Measurements from ENCODE around the gene MARCHF4.
A peak's percentile ranks its signal among the peaks of the same experiment; 100 is the strongest.

The MARCHF4 gene

DNA sequence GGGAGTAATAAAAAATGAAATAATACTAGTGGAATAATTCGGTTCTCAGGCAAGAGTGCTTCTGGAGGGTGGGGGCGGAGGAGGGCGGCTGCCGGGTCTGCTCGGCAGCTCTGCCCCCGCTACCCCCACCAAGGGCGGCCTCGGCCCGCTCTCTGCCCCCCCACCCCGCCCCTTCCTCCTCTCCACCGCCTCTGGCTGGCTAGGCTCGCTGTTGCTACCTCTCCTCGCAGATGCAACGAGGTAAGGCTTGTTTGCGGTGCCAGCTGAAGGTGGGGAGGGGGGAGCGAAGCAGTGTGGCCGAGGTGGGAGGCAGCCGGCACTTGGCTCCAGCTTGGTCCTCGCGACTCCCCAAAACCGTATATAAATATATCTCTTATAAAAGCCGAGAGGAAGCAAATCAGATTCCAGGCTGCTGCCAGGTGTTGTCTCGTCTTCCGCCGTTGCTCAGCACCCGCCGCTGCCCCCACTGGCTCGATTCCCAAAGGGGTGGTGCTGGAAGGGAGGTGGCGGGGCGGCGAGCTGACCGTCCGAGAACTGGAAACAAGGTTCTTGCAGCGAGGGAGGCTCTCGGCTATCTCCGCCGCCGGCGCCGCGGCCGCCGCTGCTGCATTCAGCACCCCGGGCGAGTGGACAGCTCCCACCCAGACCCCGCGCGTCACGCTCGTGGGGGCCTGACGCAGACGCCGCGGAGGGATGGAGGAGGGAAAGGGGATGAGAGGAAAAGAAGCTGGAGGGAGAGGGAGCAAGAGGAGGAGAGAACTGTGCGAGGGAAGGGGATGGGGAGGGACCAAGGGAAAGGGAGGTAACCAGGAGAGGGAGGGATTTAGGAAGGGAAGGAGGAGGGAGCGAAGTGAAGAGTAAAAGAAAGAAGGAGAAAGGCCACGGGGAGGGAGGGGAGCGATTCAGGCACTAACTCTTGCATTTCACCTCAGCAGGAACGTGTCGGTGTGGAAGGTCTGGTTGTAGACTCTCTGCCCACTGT, at the start of gene MARCHF4:
Gene MARCHF4, minus strand, starts transcription at position 763 of the 982 bp plus-strand sequence. CDS start 2,223 bp downstream, outside the sequence.
- DNase-seq (ENCODE audit: low spot score) = peak; percentile 49

DNA sequence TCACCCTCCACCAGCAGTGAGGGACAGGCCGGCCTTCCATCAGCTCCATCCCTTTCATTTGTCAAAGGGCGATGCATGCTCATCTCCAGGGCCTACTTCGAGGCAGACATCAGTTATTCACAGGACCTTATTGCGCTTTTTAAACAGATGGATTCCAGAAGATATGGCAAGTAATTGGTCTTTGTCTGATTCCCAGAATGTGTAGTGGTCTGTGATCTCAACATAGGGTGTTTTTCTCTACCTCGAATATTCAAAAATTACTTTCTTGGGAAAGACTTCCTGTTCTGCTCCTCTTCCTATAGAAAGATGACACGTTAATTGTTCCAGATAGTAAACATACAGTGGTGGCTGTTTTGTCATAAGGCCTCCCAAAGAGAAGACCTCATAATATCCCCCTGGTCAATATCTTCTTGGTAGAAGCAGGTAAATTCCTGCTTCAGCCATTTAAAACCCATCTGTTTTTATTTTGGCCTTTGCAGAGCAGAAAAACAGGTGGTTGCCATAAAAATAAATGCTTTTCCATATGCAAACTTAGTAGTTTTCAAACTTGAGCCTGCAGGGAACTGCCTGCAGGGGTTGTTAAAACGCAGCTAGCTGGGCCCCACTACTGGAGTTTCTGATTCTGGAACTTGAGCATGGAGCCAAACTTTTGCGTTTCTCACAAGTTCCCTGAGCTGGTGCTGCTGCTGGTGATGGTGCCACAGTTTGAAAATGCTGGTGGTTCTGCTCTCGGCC, 48.3 kb upstream of the MARCHF4 start:
- no peak for DNase-seq (ENCODE audit: low spot score)

- DNase-seq (ENCODE audit: low spot score) = no peak
These were observed 46.7 kb upstream of the MARCHF4 start for GRCh38 chr2:216418981-216419380.

- DNase-seq (ENCODE audit: low spot score) = no peak
These were observed 44.5 kb upstream of the MARCHF4 start for GRCh38 chr2:216416571-216417307.

DNA sequence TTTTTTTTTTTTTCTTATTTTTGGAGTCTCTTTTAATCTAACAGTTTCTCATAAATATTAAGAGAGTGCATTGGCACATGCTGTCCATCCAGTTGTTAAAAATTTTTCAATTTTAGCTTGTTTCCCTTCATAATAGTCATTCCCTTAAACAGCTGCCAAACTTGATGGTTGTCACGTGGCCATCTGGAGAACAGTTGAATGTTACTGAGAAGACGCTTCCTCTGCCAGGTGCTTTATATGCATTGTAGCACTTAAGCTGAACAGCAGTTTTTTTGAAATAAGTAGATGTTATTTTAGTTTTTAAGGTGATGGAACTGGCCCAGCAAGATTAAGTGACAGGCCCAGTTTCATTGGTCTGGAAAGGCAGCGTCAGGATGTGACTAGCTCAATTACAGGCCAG, 43.3 kb upstream of the MARCHF4 start:
- DNase-seq (ENCODE audit: low spot score) = no peak

- DNase-seq (ENCODE audit: low spot score) = no peak
These were observed 42.6 kb upstream of the MARCHF4 start for GRCh38 chr2:216414772-216415319.

GRCh38 chr2:216413882-216414281, 41.6 kb upstream of the MARCHF4 start:
- no peak for DNase-seq (ENCODE audit: low spot score)

GRCh38 chr2:216412022-216412999, 40.0 kb upstream of the MARCHF4 start, which contains the start of gene SMARCAL1:
SMARCAL1 (plus strand) TSS chr2:216412484; CDS start chr2:216414705, 2,221 bp downstream.
- DNase-seq (ENCODE audit: low spot score) = peak; percentile 92

DNA sequence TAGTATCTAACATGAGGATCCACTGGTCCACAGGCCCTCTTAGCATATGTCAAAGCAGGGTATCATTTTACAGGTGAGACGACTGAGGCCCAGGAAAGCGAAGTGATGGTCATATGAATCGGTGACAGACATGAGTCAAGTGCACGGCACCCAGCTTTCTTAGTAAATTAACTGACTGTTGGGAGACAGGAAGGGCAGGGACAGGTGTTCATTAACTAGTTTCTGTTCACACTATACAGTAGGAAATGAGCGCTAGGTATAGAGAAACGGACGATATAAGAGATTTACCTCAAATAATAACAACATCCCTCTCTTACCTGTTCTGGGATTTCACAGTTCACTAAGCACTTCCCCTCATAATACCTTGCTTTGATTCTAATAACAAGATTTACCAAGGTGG, 38.3 kb upstream of the MARCHF4 start:
- DNase-seq (ENCODE audit: low spot score) = no peak

- no peak for DNase-seq (ENCODE audit: low spot score)
These were observed 36.4 kb upstream of the MARCHF4 start for GRCh38 chr2:216408426-216409290.

- no peak for DNase-seq (ENCODE audit: low spot score)
These were observed 34.5 kb upstream of the MARCHF4 start for GRCh38 chr2:216406826-216407225.

DNA sequence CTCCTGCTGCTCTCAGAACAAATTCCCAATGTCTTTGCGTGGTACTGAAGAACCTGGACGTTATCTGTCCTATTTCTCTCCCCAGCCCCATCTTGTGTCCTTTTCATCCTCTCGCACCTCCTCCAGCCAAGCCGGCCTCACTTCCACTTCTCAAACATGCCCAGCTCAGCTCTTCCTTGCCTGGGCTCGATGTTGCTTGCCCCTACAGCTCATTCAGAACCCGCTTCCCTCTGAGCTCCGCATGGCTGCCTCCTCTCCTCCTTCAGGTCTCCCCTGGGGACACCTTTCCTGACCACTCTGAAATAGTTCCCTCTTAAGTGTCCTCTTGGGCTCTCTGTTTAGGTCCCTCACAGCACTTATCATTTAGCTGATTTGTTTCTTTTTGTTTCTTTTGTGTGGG, 33.3 kb upstream of the MARCHF4 start:
- DNase-seq (ENCODE audit: low spot score) = no peak

DNA sequence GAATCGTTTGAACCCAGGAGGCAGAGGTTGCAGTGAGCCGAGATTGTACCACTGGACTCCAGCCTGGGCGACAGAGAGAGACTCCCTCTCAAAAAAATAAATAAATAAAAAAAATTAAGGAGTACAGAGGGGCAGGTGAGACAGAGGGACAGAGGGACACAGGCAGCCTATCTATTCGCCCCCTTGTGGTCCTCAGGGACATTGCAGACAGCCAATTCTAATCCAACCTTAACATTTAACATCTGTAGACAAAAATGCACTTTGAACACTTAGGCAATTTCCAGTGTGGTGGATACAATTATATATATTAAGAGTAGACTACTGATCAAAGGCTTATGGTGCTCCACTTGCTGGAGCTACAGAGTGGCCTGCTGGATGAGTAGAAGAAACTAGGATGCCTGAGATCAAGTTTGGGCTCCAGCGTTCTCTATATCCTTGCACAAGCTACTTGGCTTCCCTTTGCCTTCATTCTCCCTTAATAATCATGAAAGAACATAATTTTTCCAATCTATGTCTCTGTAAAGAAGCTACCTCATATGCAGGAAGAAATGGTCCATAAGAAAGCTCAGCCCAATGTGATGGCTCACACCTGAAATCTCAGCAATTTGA, 31.8 kb upstream of the MARCHF4 start:
- DNase-seq (ENCODE audit: low spot score) = peak; percentile 31

GRCh38 chr2:216402751-216403150, 30.5 kb upstream of the MARCHF4 start:
- DNase-seq (ENCODE audit: low spot score) = no peak

DNA sequence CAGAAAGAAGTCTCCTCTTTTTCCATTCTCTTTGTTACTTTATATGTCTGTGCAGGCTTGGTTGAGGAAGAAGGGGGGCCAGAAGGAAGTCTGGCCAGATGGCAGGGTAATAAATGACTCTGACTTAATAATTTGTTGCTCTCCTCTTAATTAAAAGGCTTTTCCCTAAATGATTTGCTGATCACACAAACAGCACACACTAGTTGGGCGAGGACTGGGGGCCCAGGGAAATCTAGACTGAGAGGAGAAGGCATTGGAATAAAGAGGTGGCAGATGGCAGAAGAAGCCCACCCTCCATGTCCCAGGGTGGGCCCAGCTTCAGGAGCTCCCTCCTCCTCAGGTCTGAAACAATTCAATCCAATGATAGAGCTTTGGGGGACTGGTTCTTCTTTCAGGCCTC, 27.3 kb upstream of the MARCHF4 start:
- DNase-seq (ENCODE audit: low spot score) = no peak

DNA sequence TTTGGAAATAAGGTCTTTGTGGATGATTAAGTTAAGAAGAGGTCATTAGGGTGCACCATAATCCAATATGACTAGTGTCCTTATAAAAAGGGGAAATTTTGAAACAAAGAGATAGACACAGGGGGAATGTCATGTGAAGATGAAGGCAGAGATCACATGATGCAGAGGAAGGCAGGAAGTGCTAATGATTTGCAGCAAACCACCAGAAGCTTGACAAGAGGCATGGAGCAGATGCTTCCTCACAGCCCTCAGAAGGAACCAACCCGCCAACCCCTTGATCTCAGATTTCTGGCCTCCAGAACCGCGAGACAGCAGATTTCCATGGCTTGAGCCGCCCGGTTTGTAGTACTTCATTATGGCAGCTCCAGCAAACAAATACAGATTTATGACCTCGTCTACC, 22.6 kb upstream of the MARCHF4 start:
- no peak for DNase-seq (ENCODE audit: low spot score)

- no peak for DNase-seq (ENCODE audit: low spot score)
These were observed 20.9 kb upstream of the MARCHF4 start for GRCh38 chr2:216392945-216393840.

GRCh38 chr2:216392018-216392562, 19.8 kb upstream of the MARCHF4 start:
- no peak for DNase-seq (ENCODE audit: low spot score)

Data from germinal center (tissue), 1 donor.